Measurements from ENCODE around the gene ATF2. TPM values are rescaled to one million over a fixed set of nuclear protein-coding genes. Genes with fewer than 3 reads are reported as not detected.

Gene ATF2
- total and polyA plus RNA-seq, 2 of the 4 experiments (the other 2 are of a cell fraction) = 23.2 to 60.0 TPM

DNA sequence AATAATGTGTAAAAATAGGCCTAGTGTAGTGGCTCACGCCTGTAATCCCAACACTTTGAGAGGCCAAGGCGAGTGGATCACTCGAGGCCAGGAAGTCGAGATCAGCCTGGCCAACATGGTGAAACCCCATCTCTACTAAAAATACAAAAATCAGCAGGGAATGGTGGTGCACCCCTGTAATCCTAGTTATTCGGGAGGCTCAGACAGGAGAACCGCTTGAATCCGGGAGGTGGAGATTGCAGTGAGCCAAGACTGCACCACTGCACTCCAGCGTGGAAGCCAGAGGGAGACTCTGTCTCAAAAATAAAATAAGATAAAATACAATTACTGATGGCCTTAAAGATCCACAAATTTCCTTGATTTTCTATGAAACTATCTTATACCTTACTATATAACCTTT is 3.8 kb downstream of the ATF2 start:
- Histone ChIP-seq H3K27ac (ENCODE audit: insufficient read depth, low read length) (no peak overlapping the region), H4K20me1 (ENCODE audit: insufficient read depth, low read length) (peaks cover 45% of the 10 kb centered on the region)

More for the DNA sequence above, 3.8 kb downstream of the ATF2 start:
- H4K8ac ChIP-seq (ENCODE audit: low read depth in 2 of 2, low read length in 2 of 2) = no peak overlapping the region
- no peak overlapping the region for H3K4me2 ChIP-seq (ENCODE audit: low read depth, low read length)
- H2BK20ac ChIP-seq (ENCODE audit: low read depth, low read length) = no peak overlapping the region
- H2BK15ac ChIP-seq (ENCODE audit: low read depth, low read length) = no peak overlapping the region
- intact Hi-C loops (cut with micrococcal nuclease) = no loop called here
- no CpG with 5 or more reads among the region's 8 CpGs for WGBS, 2 experiments (ENCODE audit: extremely low coverage in 2 of 2, insufficient read length in 1 of 2)
- H3K14ac ChIP-seq (replicated peaks; ENCODE audit: low read depth, low read length) = no peak overlapping the region
- H2BK120ac ChIP-seq (ENCODE audit: low read depth, low read length) = no peak overlapping the region
- no peak overlapping the region for H4K91ac ChIP-seq (ENCODE audit: insufficient read depth, low read depth, low read length)
- no peak overlapping the region for H3K56ac ChIP-seq (ENCODE audit: extremely low read depth, insufficient read depth, low read length)
- TF ChIP-seq CHD1 (IDR thresholded peaks at IDR 0.05; ENCODE audit: low read depth, low read length) (no peak), RAD21 (IDR thresholded peaks at IDR 0.05; ENCODE audit: low read length) (no peak), ELK1 (IDR thresholded peaks at IDR 0.05; ENCODE audit: borderline replicate concordance, low read depth, low read length) (no peak), MAFK (IDR thresholded peaks at IDR 0.05; ENCODE audit: low read depth, low read length) (no peak), POLR2A (IDR thresholded peaks at IDR 0.05; ENCODE audit: low read depth, low read length) (no peak), SMC3 (IDR thresholded peaks at IDR 0.05; ENCODE audit: low read depth, low read length) (no peak), CEBPB (IDR thresholded peaks at IDR 0.05; ENCODE audit: low read depth, low read length) (no peak), RFX5 (IDR thresholded peaks at IDR 0.05; ENCODE audit: low read depth, low read length) (no peak), MAZ (IDR thresholded peaks at IDR 0.05; ENCODE audit: borderline replicate concordance, low read depth, low read length) (no peak)
- TF ChIP-seq, protein P1, sequence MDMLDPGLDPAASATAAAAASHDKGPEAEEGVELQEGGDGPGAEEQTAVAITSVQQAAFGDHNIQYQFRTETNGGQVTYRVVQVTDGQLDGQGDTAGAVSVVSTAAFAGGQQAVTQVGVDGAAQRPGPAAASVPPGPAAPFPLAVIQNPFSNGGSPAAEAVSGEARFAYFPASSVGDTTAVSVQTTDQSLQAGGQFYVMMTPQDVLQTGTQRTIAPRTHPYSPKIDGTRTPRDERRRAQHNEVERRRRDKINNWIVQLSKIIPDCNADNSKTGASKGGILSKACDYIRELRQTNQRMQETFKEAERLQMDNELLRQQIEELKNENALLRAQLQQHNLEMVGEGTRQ (IDR thresholded peaks at IDR 0.05; ENCODE audit: low read depth, low read length) = no peak
- CTCF ChIA-PET = no interaction called here
- no peak overlapping the region for H2BK5ac ChIP-seq (ENCODE audit: low read depth, low read length, poor library complexity, severe bottlenecking)
- H2AFZ ChIP-seq (replicated peaks; ENCODE audit: low read length, poor library complexity) = no peak overlapping the region
- H3K36me3 ChIP-seq (ENCODE audit: control insufficient read depth, insufficient read depth, low read length) = peaks cover 2% of the 10 kb centered on the region; the same call in 1 of the 2 replicates
- DNase-seq (no peak), ATAC-seq (ENCODE audit: low read depth) (no peak)
- H3K18ac ChIP-seq (ENCODE audit: low read depth, low read length) = no peak overlapping the region
- peaks cover 3 to 22% of the 10 kb centered on the region in 2 experiments; a peak in 2 of 4 replicates for H3K79me1 ChIP-seq (ENCODE audit: low read depth in 1 of 2, low read length in 2 of 2)
- no peak overlapping the region for H2AK5ac ChIP-seq (ENCODE audit: low read depth, low read length)
- dilution Hi-C loops (cut with HindIII; ENCODE audit: low sequenced_read_pairs, unreplicated experiment) = no loop called here
- H3K27me3 ChIP-seq (ENCODE audit: control insufficient read depth, insufficient read depth, low read length) = no peaks in the 10 kb centered on the region
- H3K9me3 ChIP-seq (ENCODE audit: control insufficient read depth, insufficient read depth, low read length) = no peaks in the 10 kb centered on the region
- POLR2A ChIA-PET (ENCODE audit: unreplicated experiment) = no interaction called here
- H4K5ac ChIP-seq (ENCODE audit: low read depth, low read length) = no peak overlapping the region
- H3K9ac ChIP-seq (ENCODE audit: low read depth, low read length) = no peak overlapping the region
- in situ Hi-C loops (cut with MboI; ENCODE audit: low sequenced_read_pairs) = no loop called here
- no peak overlapping the region for H3K4me3 ChIP-seq (ENCODE audit: insufficient read depth, low read depth, low read length)
- no peaks in the 10 kb centered on the region; the same call in 1 of the 2 replicates for H3K9me1 ChIP-seq (ENCODE audit: insufficient read depth, low read length)
- no peak overlapping the region for H3K4ac ChIP-seq (ENCODE audit: low read depth, low read length)
- H3K23ac ChIP-seq (ENCODE audit: low read depth, low read length) = no peak overlapping the region
- no TSS peak for BruUV-seq (replicated peaks)
- no peaks in the 10 kb centered on the region for H3K4me1 ChIP-seq (ENCODE audit: control insufficient read depth, insufficient read depth, low read length)
- no peak overlapping the region for H2AK9ac ChIP-seq (replicated peaks; ENCODE audit: low read depth, low read length, poor library complexity)

Measured in IMR-90 (cell line).